GM12878 (cell line): ENCODE results near the gene MAPKAP1. TPM values are rescaled to one million over a fixed set of nuclear protein-coding genes. Genes with fewer than 3 reads are reported as not detected.

Experiments
- ATAC-seq: fragments of 200-7000 bp; cut with Tn5 transposase; 3 replicates; pipeline ENCODE4 v1.9.1; 2020; ENCODE audit warnings: mild to moderate bottlenecking, moderate library complexity
- BruUV-seq: library from RNA; stranded (reverse); fragments of 400-500 nt; replicated peaks from 2 replicates; lab custom pipeline; 2021; lab: Mats Ljungman, UMichigan
- CTCF ChIA-PET: fragments of 300-600 bp; sonication (Branson Sonifier 250); formaldehyde crosslinking; extraction: SDS; loops from one replicate; lab custom pipeline; 2021; ENCODE audit warnings: inconsistent platforms; lab: Yijun Ruan, JAX
- POLR2A ChIA-PET: fragments of 350-600 bp; formaldehyde crosslinking; extraction: SDS; loops from one replicate; lab custom pipeline; 2021; ENCODE audit warnings: inconsistent platforms; lab: Charles Lee
- RAD21 ChIA-PET: fragments of 300-600 bp; sonication (Branson Sonifier 250); formaldehyde crosslinking; loops from one replicate; lab custom pipeline; 2023; ENCODE audit warnings: antibody characterized with exemption; ENCODE audit not compliant: unreplicated experiment; lab: Charles Lee
- SMC1A ChIA-PET: fragments of 300-600 bp; sonication (Branson Sonifier 250); formaldehyde crosslinking; loops from one replicate; lab custom pipeline; 2023; ENCODE audit not compliant: unreplicated experiment, uncharacterized antibody; lab: Charles Lee
- DNase-seq: peaks from one replicate; pipeline ENCODE4 v3.0.0-alpha.2; 2011; ENCODE audit warnings: low read depth, low spot score
- FAIRE-seq: peaks from 3 replicates; lab custom pipeline; 2011; peaks lifted over from hg19 to GRCh38; lab: Jason Lieb, UNC
- H2AFZ ChIP-seq: 2 replicates; pipeline ENCODE4 v1.6.0; 2011; ENCODE audit warnings: low read depth, low read length, control low read depth; ENCODE audit not compliant: control insufficient read depth
- H3K27ac ChIP-seq: 2 replicates; pipeline ENCODE4 v1.5.1; 2011; ENCODE audit warnings: control low read depth; ENCODE audit not compliant: control insufficient read depth, insufficient read depth
- H3K27me3 ChIP-seq, 2 experiments: replicated peaks in 1 of 2; 2 replicates each; pipeline versions ENCODE4 v1.6.0 to v1.6.1; 2011; ENCODE audit warnings: low read length in 1 of 2; ENCODE audit not compliant: control insufficient read depth in 2 of 2, insufficient read depth in 2 of 2
- H3K36me3 ChIP-seq, 2 experiments: 2 replicates each; pipeline ENCODE4 v1.5.1; 2011; ENCODE audit warnings: low read length in 1 of 2; ENCODE audit not compliant: control insufficient read depth in 2 of 2, insufficient read depth in 2 of 2
- H3K4me1 ChIP-seq: 2 replicates; pipeline ENCODE4 v1.6.1; 2011; ENCODE audit warnings: mild to moderate bottlenecking, low read length, moderate library complexity, mixed read lengths; ENCODE audit not compliant: control insufficient read depth, insufficient read depth
- H3K4me2 ChIP-seq: 2 replicates; pipeline ENCODE4 v1.6.0; 2011; ENCODE audit warnings: control low read depth; ENCODE audit not compliant: control insufficient read depth, insufficient read depth
- H3K4me3 ChIP-seq: fragments of 200-600 bp; sonication (generic); 2 replicates; pipeline ENCODE4 v1.5.1; 2016
- H3K79me2 ChIP-seq: 2 replicates; pipeline ENCODE4 v1.6.0; 2011; ENCODE audit warnings: low read length; ENCODE audit not compliant: control insufficient read depth, insufficient read depth
- H3K9ac ChIP-seq: 2 replicates; pipeline ENCODE4 v1.8.0; 2011; ENCODE audit warnings: low read length, control low read depth, mixed read lengths; ENCODE audit not compliant: control insufficient read depth, insufficient read depth
- H3K9me3 ChIP-seq: replicated peaks from 3 replicates; pipeline ENCODE4 v1.5.1; 2011; ENCODE audit warnings: mild to moderate bottlenecking, low read length; ENCODE audit not compliant: control insufficient read depth, insufficient read depth
- H4K20me1 ChIP-seq: 2 replicates; pipeline ENCODE4 v1.6.0; 2011; ENCODE audit not compliant: control insufficient read depth, insufficient read depth
- BACH1 ChIP-seq: fragments of 450-650 bp; IDR thresholded peaks from 2 replicates; pipeline ENCODE4 v1.6.1; 2017; ENCODE audit warnings: mild to moderate bottlenecking, borderline replicate concordance
- BHLHE40 ChIP-seq, 2 experiments: fragments of 450-650 bp in 1 of 2; IDR thresholded peaks; 2 replicates each; pipeline ENCODE4 v1.6.1; 2011 to 2017; ENCODE audit warnings: low read depth in 2 of 2, borderline replicate concordance in 1 of 2, improper control_type of control experiment in 1 of 2, low read length in 1 of 2, mild to moderate bottlenecking in 1 of 2
- EP300 ChIP-seq, 2 experiments: fragments of 150-350 bp in 1 of 2; IDR thresholded peaks; 2 replicates each; pipeline ENCODE4 v1.6.1; 2011 to 2012; ENCODE audit warnings: low read depth in 2 of 2, low read length in 2 of 2, borderline replicate concordance in 1 of 2, improper control_type of control experiment in 1 of 2, inconsistent platforms in 1 of 2; ENCODE audit not compliant: control insufficient read depth in 1 of 2
- IKZF2 ChIP-seq, 2 experiments: fragments of 450-650 bp; IDR thresholded peaks; 2 replicates each; pipeline ENCODE4 v1.6.1; 2017; ENCODE audit warnings: mild to moderate bottlenecking in 2 of 2, moderate library complexity in 2 of 2
- SIX5 ChIP-seq: IDR thresholded peaks from 2 replicates; pipeline ENCODE4 v1.6.1; 2011; ENCODE audit warnings: mild to moderate bottlenecking, low read depth, low read length, moderate library complexity; ENCODE audit not compliant: severe bottlenecking
- SKIL ChIP-seq: fragments of 450-650 bp; IDR thresholded peaks from 2 replicates; pipeline ENCODE4 v1.6.1; 2017; ENCODE audit warnings: mild to moderate bottlenecking, low read depth, inconsistent platforms; ENCODE audit not compliant: poor library complexity, severe bottlenecking
- SREBF1 ChIP-seq: IDR thresholded peaks from 2 replicates; pipeline ENCODE4 v1.6.1; 2012; ENCODE audit warnings: mild to moderate bottlenecking, low read length
- STAT3 ChIP-seq: IDR thresholded peaks from 2 replicates; pipeline ENCODE4 v1.6.1; 2011; ENCODE audit warnings: low read depth, low read length, improper control_type of control experiment
- WGBS: methylation state at CpG from one replicate; pipeline ENCODE4 v1.1.6; 2016; ENCODE audit warnings: low lambda C conversion rate; ENCODE audit not compliant: insufficient replicate concordance, insufficient coverage; ENCODE audit errors: missing lambda C conversion rate; 5-methylcytosine and 5-hydroxymethylcytosine counted together
- in situ Hi-C: fragments of 300-500 bp; cut with MboI; formaldehyde crosslinking; loops from 9 replicates; pipeline ENCODE4 v1.14.3; 2018; ENCODE audit warnings: mixed read lengths
- intact Hi-C: fragments of 100-400 bp; cut with micrococcal nuclease; formaldehyde crosslinking; loops from one replicate; pipeline ENCODE4 v1.14.2; 2022; ENCODE audit not compliant: unreplicated experiment
- polyA plus RNA-seq, 11 experiments: library from polyadenylated mRNA; depleted of rRNA in 4 of 11; unstranded in 6 of 11; stranded (reverse) in 5 of 11; fragments of >200 nt; fragmentation: Nextera tagmentation in 4 of 11; fragmentation: Illumina TruSeq in 1 of 11; extraction: Ambion mirVana in 4 of 11; extraction: Trizol in 1 of 11; gene quantifications; 1 replicate in 1 of 11; 2 replicates in 10 of 11; pipeline versions ENCODE4 v1.2.1 to v1.2.3, GENCODE V29; 2011 to 2016; ENCODE audit warnings: inconsistent platforms in 2 of 11, missing spikeins in 2 of 11, low read depth in 1 of 11
- total RNA-seq, 4 experiments: library from RNA; depleted of rRNA in 3 of 4; stranded (reverse); fragments of >200 nt in 3 of 4; fragmentation: Illumina TruSeq in 1 of 4; extraction: Trizol in 1 of 4; gene quantifications; 2 replicates each; pipeline versions ENCODE4 v1.2.1 to v1.2.3, GENCODE V29; 2013 to 2021

MAPKAP1 gene
- total and polyA plus RNA-seq, 10 of the 15 experiments (the other 5 are each of a cell fraction or from before 2014, with no cell fraction given): 5.1 to 188 (median 105) TPM

- TF ChIP-seq SKIL: no peak
- no peak for TF ChIP-seq SIX5
- no peak for TF ChIP-seq SREBF1
Measured at GRCh38 chr9:125541840-125542243, 165.2 kb downstream of the MAPKAP1 start (continued).

GRCh38 chr9:125540497-125540896, 166.5 kb downstream of the MAPKAP1 start:
- H3K9me3 ChIP-seq: no peaks in the 10 kb centered on the region
- H3K27ac ChIP-seq: no peak overlapping the region
- no peak overlapping the region for H3K4me2 ChIP-seq
- H3K79me2 ChIP-seq: no peaks in the 10 kb centered on the region
- no peak overlapping the region for H3K9ac ChIP-seq
- no peak overlapping the region for H3K4me3 ChIP-seq
- H3K4me1 ChIP-seq: no peaks in the 10 kb centered on the region
- H3K36me3 ChIP-seq: peaks cover 0 to 3% of the 10 kb centered on the region in 2 experiments; a peak in 3 of 4 replicates
- BruUV-seq: no TSS peak
- ChIA-PET POLR2A (no interaction called here), SMC1A (interaction anchor here (1.5 to 5.1 kb wide), 4 partner anchors 10 to 133 kb away, joined by 4 to 29 read pairs (median 20); no protein-coding TSS in a partner anchor), RAD21 (interaction anchor here (3.5 kb wide), 1 partner anchor 10 kb away, joined by 12 read pairs; no protein-coding TSS in a partner anchor)
- intact Hi-C loops: no loop called here
- FAIRE-seq: no peak
- ATAC-seq: no peak
- no peaks in the 10 kb centered on the region for H3K27me3 ChIP-seq
- WGBS: 87% methylated on average over 3 of the region's 3 CpGs
- H2AFZ ChIP-seq: no peak overlapping the region
- in situ Hi-C loops: no loop called here
- TF ChIP-seq EP300 (IDR thresholded peaks at IDR 0.05; ENCODE audit: borderline replicate concordance in 1 of 2, control insufficient read depth in 1 of 2, low read depth in 2 of 2, low read length in 2 of 2) (no peak), BHLHE40 (IDR thresholded peaks at IDR 0.05; ENCODE audit: borderline replicate concordance in 1 of 2, low read depth in 2 of 2, low read length in 1 of 2) (no peak), IKZF2 (IDR thresholded peaks at IDR 0.05) (no peak), BACH1 (no peak), STAT3 (no peak)
- TF ChIP-seq, all 136 proteins: peak for 0
- CTCF ChIA-PET: interaction anchor here (1.1 to 7.2 kb wide), 4 partner anchors 10 to 113 kb away, joined by 3 to 45 read pairs (median 8); no protein-coding TSS in a partner anchor
- no peaks in the 10 kb centered on the region for H4K20me1 ChIP-seq
- no peak for DNase-seq
